ENCODE measurements around the gene SLC6A19. TPM values are rescaled to one million over a fixed set of nuclear protein-coding genes. Genes with fewer than 3 reads are reported as not detected.
"Not testable (repeated sequence)": the region's sequence is repeated elsewhere in the genome, so short reads cannot be mapped to it uniquely, and the experiment has no call there.

SLC6A19 gene
- not detected for total RNA-seq
- long read RNA-seq, result 0 reads

- peak; percentile 63 for DNase-seq (ENCODE audit: missing footprints)
- intact Hi-C loops (cut with DNase I), result no loop called here
- ATAC-seq, result no peak
These were observed at the start of gene SLC6A19 for GRCh38 chr5:1201327-1202025. SLC6A19 (plus strand) TSS chr5:1201595; CDS start chr5:1201651, 56 bp downstream.

- DNase-seq (ENCODE audit: missing footprints) (peak; percentile 62), ATAC-seq (no peak)
- intact Hi-C loops (cut with DNase I), result no loop called here
These were observed 49.2 kb upstream of the SLC6A19 start for GRCh38 chr5:1152156-1152555.

GRCh38 chr5:1152771-1153282 lies 48.6 kb upstream of the SLC6A19 start:
- DNase-seq (ENCODE audit: missing footprints), result peak; percentile 22
- no peak for ATAC-seq
- intact Hi-C loops (cut with DNase I), result no loop called here

- intact Hi-C loops (cut with DNase I), result no loop called here
- ATAC-seq (no peak), DNase-seq (ENCODE audit: missing footprints) (peak; percentile 33)
These were observed 48.0 kb upstream of the SLC6A19 start for GRCh38 chr5:1153428-1153827.

- ATAC-seq (no peak), DNase-seq (ENCODE audit: missing footprints) (peak; percentile 42)
- intact Hi-C loops (cut with DNase I), result no loop called here
These were observed 46.0 kb upstream of the SLC6A19 start for GRCh38 chr5:1155191-1156032.

GRCh38 chr5:1156033-1156753 lies 45.2 kb upstream of the SLC6A19 start:
- DNase-seq (ENCODE audit: missing footprints) (peak; percentile 68), ATAC-seq (no peak)
- intact Hi-C loops (cut with DNase I), result no loop called here

- DNase-seq (ENCODE audit: missing footprints), result peak; percentile 53
- intact Hi-C loops (cut with DNase I), result no loop called here
- no peak for ATAC-seq
These were observed 44.5 kb upstream of the SLC6A19 start for GRCh38 chr5:1156754-1157460.

GRCh38 chr5:1157461-1157986 lies 43.9 kb upstream of the SLC6A19 start:
- intact Hi-C loops (cut with DNase I); DNase-seq (ENCODE audit: missing footprints); ATAC-seq: not testable (repeated sequence)

GRCh38 chr5:1158647-1159340 lies 42.6 kb upstream of the SLC6A19 start:
- no peak for DNase-seq (ENCODE audit: missing footprints)
- ATAC-seq, result no peak
- intact Hi-C loops (cut with DNase I), result no loop called here

GRCh38 chr5:1159341-1159675 lies 42.1 kb upstream of the SLC6A19 start:
- no peak for ATAC-seq
- DNase-seq (ENCODE audit: missing footprints), result no peak
- intact Hi-C loops (cut with DNase I), result no loop called here

GRCh38 chr5:1159774-1160406 lies 41.5 kb upstream of the SLC6A19 start:
- DNase-seq (ENCODE audit: missing footprints) (no peak), ATAC-seq (no peak)
- intact Hi-C loops (cut with DNase I), result no loop called here

- intact Hi-C loops (cut with DNase I), result no loop called here
- DNase-seq (ENCODE audit: missing footprints), result no peak
- no peak for ATAC-seq
These were observed 40.1 kb upstream of the SLC6A19 start for GRCh38 chr5:1161108-1161832.

GRCh38 chr5:1161833-1162229 lies 39.6 kb upstream of the SLC6A19 start:
- peak; percentile 83 for DNase-seq (ENCODE audit: missing footprints)

GRCh38 chr5:1162276-1162675 lies 39.1 kb upstream of the SLC6A19 start:
- intact Hi-C loops (cut with DNase I), result no loop called here
- no peak for DNase-seq (ENCODE audit: missing footprints)
- no peak for ATAC-seq

More at GRCh38 chr5:1161833-1162229, 39.6 kb upstream of the SLC6A19 start:
- peak; percentile 87 for ATAC-seq
- intact Hi-C loops (cut with DNase I), result no loop called here

GRCh38 chr5:1162751-1163150 lies 38.6 kb upstream of the SLC6A19 start:
- DNase-seq (ENCODE audit: missing footprints) (no peak), ATAC-seq (no peak)
- intact Hi-C loops (cut with DNase I), result no loop called here

GRCh38 chr5:1163366-1163765 lies 38.0 kb upstream of the SLC6A19 start:
- DNase-seq (ENCODE audit: missing footprints) (no peak), ATAC-seq (no peak)
- intact Hi-C loops (cut with DNase I), result no loop called here

GRCh38 chr5:1163879-1164278 lies 37.5 kb upstream of the SLC6A19 start:
- ATAC-seq, result no peak
- intact Hi-C loops (cut with DNase I), result no loop called here
- DNase-seq (ENCODE audit: missing footprints), result no peak
